HG03432 (cell line): ENCODE data around the gene DUS1L.

Source experiments
- ATAC-seq: cut with Tn5 transposase; IDR thresholded peaks from one replicate; pipeline ENCODE4 v1.9.1; 2021; ENCODE audit warnings: mild to moderate bottlenecking, moderate library complexity; ENCODE audit not compliant: unreplicated experiment

Gene DUS1L

GRCh38 chr17:82077617-82078358 lies 12.2 kb upstream of the DUS1L start:
- ATAC-seq = no peak

- no peak for ATAC-seq
These were observed 11.4 kb upstream of the DUS1L start for GRCh38 chr17:82076785-82077591.

GRCh38 chr17:82076018-82076784 lies 10.6 kb upstream of the DUS1L start:
- ATAC-seq = no peak

- ATAC-seq = no peak
These were observed 7.8 kb upstream of the DUS1L start for GRCh38 chr17:82073446-82073845.

- no peak for ATAC-seq
These were observed 7.2 kb upstream of the DUS1L start for GRCh38 chr17:82072827-82073226.

GRCh38 chr17:82070611-82071010 lies 5.0 kb upstream of the DUS1L start:
- no peak for ATAC-seq

GRCh38 chr17:82065193-82065637 lies 389 bp downstream of the DUS1L start:
- ATAC-seq = peak; percentile 31

GRCh38 chr17:82064433-82065192 lies 991 bp downstream of the DUS1L start:
- ATAC-seq = no peak

GRCh38 chr17:82063424-82064415 lies 1.9 kb downstream of the DUS1L start:
- ATAC-seq = no peak

- ATAC-seq = no peak
These were observed 2.6 kb downstream of the DUS1L start for GRCh38 chr17:82062984-82063368.

GRCh38 chr17:82062076-82062983 lies 3.3 kb downstream of the DUS1L start:
- no peak for ATAC-seq

- ATAC-seq = no peak
These were observed 4.3 kb downstream of the DUS1L start for GRCh38 chr17:82061047-82061925.

GRCh38 chr17:82060614-82061013 lies 5.0 kb downstream of the DUS1L start:
- ATAC-seq = no peak

- ATAC-seq = no peak
These were observed 5.6 kb downstream of the DUS1L start for GRCh38 chr17:82060001-82060380.

GRCh38 chr17:82059272-82060000 lies 6.2 kb downstream of the DUS1L start:
- ATAC-seq = no peak

- ATAC-seq = no peak
These were observed 6.8 kb downstream of the DUS1L start for GRCh38 chr17:82058855-82059249.
